Fibroblast of lung (primary cell): ENCODE data around the gene KLRK1.

Experiments used
- CTCF ChIP-seq, 2 donors: IDR thresholded peaks in 1 of 2; conservative IDR thresholded peaks in 1 of 2; 1 replicate in 1 of 2; 2 replicates in 1 of 2; pipeline ENCODE4 v1.5.1; 2011 to 2012; ENCODE audit warnings: low read length in 2 of 2, control low read depth in 1 of 2, inconsistent platforms in 1 of 2, low read depth in 1 of 2, mild to moderate bottlenecking in 1 of 2
- EZH2 ChIP-seq: IDR thresholded peaks from 2 replicates; pipeline ENCODE4 v1.5.1; 2012; ENCODE audit warnings: low read length, control low read depth, mild to moderate bottlenecking; ENCODE audit errors: missing control alignments

GRCh38 chr12:10358969-10359368 is 30.9 kb downstream of the KLRK1 start:
- TF ChIP-seq CTCF (conservative IDR thresholded peaks at IDR 0.05 in 1 of 2, IDR thresholded peaks at IDR 0.05 in 1 of 2; ENCODE audit: low read depth in 1 of 2, low read length in 2 of 2) (no peak), EZH2 (no peak)
